Myocyte (in vitro differentiated cells): ENCODE data around the gene FN3KRP. TPM values are rescaled to one million over a fixed set of nuclear protein-coding genes. Genes with fewer than 3 reads are reported as not detected.
A peak's percentile ranks its signal among the peaks of the same experiment; 100 is the strongest.

Experiments used
- DNase-seq: peaks from one replicate; pipeline ENCODE4 v3.0.0-alpha.2; 2012; ENCODE audit warnings: low read depth
- total RNA-seq: library from RNA; depleted of rRNA; stranded (reverse); fragments of >200 nt; gene quantifications from 2 replicates; pipeline ENCODE4 v1.2.3, GENCODE V29; 2014

The FN3KRP gene
- total RNA-seq, 1 donor from 2014 or later, result 17.8 TPM

DNA sequence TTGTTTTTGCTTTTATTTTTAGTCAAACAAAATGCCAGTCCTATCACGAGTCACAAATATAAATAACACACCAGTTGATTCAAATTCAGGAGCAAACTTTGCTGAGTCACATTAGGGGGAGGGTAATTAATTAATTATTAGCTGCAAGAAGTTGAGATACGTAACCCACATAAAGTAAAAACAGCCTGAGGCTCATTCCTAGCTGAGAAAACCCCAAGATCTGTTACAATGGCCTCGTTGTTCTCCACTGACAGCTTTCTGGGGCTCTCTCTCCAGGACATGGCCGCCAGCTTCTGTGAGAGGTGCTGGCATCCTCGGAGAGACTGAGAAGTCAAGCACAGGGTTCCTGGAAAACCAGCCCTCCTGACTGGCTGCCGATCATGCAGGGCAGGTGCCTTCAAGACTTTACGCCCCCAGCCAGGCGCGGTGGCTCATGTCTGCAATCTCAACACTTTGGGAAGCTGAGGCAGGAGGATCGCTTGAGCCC lies 29.1 kb upstream of the FN3KRP start:
- no peak for DNase-seq

DNA sequence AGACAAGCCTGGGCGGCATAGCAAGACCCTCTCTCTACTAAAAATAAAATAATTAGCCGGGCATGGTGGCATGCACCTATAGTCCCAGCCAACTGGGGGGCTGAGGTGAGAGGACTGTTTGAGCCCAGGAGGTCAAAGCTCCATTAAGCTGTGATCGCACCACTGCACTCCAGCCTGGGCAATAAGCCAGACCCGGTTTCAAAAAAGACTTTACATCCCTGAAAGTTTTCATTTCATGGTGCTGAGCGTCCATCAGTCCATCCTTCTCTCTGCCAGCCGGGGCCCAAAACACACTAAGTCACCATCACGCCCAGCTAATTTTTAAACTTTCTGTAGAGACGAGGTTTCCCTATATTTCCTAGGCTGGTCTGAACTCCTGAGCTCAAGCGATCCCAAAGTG lies 28.6 kb upstream of the FN3KRP start:
- DNase-seq, result no peak

DNA sequence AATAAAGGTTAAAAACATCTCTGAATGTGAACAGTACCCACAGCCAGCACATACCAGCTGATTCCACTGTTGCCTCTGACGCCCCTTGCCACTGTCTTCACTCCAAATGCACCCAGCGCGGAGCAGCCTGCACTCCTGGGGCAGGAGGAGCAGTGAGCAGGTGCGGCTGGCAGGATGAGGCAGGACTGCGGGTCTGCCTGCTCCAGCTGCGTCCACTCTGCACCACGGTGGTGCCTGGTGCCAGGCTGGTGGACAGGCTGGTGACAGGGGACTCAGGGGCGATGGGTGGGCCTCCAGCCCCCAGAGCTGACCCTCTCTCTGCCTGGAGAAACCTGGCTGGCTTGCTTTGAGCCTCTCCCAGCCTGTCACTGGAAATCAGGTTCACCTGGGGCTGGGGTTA lies 27.4 kb upstream of the FN3KRP start:
- DNase-seq, result no peak

DNA sequence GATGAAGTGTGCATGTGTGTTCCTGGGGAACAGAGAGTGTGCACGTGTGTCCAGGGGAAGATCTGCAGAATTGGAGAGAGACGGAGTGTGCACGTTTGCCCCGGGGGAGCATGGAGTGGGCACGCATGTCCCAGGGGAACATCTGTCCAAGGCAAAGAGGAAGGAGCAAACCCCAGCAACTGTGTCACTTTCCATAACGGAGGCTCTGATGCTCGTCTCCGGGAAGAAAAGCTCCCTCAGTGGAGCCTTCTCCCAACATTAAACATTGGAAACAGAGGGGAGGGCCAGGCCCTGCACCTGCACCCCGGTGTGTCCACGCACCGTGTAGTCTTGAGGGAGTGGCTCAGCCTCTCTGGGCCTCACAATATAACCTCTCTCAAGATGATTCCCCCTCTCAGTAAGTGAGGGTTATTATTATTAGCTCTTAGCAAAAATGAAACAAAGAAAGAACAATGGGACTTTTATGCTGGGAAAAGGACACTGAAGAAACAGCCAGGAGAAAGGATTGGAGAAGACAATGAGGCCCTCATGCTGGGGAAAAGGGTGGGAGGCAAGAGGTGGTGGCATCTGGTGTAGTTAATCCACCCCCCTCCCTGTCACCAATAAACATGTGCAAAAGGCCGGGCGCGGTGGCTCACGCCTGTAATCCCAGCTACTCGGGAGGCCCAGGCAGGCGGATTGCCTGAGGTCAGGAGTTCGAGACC lies 25.6 kb upstream of the FN3KRP start:
- DNase-seq, result no peak

DNA sequence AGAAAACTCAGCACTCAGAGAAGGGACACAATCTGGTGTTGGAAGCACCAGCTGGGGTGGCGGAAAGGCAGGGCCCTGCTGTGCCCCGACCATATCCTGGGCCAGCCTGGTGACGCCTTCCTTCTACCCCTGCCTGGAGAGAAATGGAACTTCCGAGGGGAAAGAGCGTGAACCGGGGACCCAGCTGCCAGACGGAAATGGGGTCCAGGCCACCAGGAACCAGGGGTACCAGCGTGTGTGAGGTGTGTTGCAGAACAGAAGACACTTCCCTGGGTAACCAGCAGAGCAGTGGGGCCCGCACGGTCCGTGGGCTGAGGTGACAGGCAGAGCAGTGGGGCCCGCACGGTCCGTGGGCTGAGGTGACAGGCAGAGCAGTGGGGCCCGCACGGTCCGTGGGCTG lies 24.8 kb upstream of the FN3KRP start:
- no peak for DNase-seq

DNA sequence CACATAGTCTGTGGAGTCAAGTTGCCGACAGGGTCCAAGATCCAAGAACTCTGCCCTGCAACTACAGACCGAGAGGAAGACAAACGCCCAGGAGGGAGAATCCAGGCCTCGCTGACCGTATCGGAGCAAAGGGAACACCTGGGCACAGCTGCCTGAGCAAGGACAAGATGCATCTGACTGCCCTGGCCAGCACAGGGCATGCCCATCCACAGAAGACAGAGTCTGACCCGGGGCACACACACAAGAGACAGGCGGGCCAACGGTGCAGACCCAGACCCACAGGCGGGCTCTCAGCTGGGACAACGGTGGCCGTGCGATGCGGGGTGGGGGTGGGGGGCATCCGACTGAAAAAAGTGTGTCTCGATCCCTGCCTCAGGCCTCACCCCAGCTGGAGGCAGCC lies 24.2 kb upstream of the FN3KRP start:
- DNase-seq, result no peak

DNA sequence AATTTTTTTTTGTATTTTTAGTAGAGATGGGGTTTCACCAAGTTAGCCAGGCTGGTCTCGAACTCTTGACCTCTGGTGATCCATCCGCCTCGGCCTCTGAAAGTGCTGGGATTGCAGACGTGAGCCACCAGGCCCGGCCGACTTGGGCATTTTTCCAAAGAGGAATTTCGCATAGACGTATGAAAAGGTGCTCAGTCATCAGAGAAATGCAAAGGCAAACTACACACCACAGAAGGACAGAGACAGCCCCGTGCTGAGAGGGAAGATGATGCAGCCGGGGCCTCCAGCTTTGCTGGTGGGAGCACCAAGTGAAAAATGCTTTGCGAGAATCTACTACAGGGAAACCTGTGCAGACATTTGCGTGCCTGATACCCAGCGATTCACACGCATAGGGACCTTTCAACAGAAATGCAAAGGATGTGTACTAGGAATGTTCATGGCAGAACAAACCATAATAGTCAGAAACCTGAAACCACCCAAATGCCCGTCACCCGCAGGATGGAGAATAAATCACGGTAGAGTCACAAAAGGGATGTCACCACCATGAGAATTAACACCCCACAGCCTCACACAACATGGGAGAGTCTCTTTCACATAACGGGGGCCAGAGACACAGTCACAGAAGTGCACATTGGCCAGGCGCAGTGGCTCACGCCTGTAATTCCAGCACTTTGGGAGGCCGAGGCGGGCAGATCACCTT lies 23.2 kb upstream of the FN3KRP start:
- DNase-seq, result no peak

DNA sequence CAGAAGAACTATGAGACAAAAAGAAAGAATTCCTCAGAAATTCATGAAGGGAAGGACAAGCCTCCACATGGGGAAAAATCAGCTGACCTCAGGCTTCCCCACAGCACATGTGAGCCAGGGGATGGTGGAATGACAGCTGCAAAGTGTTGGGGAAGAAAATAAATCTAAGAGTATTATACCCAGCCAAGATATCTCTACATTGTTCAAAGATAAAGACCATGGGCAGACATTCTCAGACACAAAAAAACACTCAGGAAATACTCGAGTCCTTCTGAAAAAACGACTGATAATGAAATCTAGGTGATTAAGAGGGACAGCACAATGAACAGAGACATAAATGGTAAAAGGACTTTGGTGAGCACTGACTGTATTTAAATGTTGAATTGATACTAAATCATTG lies 21.9 kb upstream of the FN3KRP start:
- no peak for DNase-seq

DNA sequence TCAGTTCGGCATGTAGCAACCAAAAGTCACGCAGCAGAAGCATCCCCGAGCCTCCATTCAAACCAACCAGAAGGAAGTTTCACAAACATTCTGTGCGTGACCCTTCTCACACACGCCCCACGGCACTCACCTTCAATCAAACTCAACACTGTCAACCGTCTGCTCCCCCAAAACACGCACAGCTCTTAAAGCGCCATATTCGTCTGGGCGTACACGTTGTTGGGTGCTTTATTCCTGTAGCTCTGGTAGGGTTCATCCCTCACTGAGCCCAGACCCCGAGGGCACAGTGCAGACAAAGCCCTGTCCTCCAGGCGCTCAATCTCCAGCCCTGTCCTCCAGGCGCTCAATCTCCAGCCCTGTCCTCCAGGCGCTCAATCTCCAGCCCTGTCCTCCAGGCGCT lies 20.2 kb upstream of the FN3KRP start:
- DNase-seq, result no peak

DNA sequence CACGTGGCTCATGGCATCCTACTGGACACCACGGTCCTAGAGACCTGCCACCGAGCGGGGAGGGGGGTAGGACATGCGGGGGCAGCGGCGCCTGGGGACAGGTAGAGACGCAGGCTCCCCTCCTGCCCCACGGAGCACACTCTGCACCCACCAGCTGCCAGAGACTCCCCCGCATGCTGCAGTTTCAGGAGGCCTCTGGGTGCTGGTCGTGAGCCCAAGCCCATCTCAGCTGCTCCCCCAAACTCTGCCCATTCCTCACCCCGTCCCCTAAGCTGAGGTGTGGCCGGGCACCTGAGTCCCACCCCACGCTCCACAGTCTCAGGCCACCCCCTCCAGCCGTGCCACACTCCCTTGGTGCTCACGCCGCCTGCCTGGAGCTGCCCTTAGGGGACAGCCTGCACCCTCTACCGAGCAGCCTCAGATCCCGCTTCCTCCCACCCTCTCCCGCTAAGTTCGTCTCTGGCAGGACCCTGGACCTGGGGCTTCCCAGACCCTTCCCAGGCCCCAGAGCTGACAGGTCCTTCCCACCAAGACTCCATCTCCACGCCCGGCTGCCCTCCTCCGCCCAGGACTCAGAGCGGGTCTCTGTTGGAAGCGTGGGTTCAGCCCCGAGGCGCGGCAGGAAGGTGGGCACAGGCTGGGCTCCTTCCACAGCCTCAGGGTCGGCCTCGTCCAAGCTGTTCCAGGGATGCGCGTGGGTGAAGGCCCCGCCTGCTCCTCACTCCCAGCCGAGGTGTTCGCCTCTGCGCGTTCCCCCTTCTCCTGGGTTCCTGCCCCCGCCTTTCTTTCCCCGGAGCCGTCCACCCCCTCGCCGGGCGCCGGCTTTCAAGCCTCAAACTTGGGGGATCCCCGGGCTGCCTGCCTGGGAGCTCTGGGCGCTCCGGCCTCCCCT lies 19.3 kb upstream of the FN3KRP start:
- no peak for DNase-seq

DNA sequence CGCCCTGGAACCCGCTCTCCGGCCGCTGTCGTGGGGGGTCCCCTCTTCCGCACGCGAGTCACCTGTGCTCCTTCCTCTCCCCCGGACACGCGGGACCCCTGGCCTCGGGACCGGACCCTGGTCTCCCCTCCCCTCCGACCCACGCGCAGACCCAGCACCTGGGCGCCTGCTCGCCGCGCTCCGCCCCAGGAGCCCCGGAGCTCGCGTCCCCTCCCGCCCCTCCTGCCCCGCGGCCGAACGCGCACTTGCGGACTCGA lies 18.8 kb upstream of the FN3KRP start:
- no peak for DNase-seq

DNA sequence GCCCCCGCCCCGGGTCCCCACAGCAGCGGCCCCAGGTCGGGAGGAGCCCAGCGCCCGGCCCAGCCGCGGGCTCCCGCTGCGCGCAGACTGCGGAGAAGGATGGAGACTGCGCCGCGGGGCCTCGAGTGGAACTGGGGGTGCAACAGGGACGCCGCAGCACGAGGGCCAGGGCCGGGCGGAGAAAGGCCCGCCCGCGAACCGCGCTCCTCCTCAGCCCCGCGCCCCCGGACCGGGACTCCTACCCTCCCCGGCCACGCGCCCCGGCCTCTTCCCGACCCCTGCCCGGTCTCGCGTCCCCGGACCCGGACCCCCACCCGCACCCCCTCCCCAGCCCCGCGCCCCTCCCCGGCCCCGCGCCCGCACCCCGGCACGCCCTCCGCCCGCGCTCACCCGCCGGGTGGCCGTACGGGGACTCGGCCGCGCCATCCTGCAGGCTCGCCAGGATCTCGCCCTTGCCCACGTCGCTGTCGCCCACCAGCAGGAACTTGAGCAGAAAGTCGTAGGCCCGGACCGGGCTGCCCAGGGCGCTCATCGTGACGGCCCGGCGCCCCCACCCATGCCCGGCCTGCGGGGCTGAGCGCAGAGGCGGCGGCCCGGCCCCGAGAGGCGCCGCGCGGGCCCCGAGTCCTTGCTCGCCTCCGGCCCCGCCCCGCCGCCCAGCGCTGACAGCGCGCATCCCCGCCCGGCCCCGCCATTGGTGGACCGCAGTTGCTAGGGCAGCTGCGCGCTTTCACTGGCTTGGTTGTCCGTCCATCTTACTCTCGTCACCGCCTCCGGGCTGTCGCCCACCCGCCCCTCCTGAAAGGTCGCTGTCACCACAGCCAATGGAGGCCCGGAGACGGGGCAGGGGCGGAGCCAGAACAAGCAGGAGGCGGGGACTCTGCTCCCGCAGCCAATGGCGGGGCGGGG lies 18.2 kb upstream of the FN3KRP start, which contains the start of gene RAB40B:
Gene RAB40B (minus strand): TSS at position 634 of the 909 bp plus-strand sequence. CDS start 102 bp downstream, at position 532.
- peak; percentile 98 for DNase-seq

DNA sequence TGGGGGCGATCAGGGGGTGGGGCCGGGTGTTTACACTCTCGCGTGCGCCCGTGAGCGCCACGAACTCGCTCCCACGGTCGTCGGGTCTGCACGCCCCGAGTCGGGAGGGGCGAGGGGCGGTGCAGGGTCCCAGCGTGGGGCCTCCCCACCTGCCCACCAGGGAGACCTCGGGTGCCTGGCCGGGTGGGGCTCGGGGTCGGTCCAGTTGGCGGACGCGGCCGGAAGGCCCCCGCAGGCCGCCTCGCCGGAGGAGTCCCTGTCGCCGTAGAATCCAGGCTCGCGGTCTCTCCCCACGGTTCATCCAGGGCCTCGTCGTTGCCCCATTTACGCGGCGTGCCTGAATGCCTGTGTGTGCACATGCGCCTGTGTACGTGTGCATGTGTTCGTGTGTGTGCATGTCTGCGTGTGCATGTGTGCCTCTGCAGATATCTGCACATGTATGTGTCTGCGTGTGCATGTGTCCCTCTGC lies 17.5 kb upstream of the FN3KRP start:
- DNase-seq, result no peak

DNA sequence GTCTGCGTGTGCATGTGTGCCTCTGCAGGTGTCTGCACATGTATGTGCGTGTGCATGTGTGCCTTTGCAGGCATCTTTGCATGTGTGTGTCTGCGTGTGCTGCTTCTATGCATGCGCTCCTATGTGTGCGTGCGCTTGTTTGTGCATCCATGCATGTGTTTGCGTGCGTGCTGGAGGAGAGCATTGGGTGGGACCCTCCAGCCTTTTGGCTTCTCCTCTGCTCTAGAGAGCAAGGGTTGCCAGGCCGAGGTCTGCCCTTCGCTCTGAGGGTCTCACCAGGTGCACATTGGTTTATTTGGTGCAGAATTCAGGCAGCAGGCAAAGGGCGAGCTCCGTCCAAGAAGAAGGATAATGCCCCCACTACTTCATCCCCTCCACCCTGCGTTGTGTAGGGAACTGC lies 17.0 kb upstream of the FN3KRP start:
- no peak for DNase-seq

DNA sequence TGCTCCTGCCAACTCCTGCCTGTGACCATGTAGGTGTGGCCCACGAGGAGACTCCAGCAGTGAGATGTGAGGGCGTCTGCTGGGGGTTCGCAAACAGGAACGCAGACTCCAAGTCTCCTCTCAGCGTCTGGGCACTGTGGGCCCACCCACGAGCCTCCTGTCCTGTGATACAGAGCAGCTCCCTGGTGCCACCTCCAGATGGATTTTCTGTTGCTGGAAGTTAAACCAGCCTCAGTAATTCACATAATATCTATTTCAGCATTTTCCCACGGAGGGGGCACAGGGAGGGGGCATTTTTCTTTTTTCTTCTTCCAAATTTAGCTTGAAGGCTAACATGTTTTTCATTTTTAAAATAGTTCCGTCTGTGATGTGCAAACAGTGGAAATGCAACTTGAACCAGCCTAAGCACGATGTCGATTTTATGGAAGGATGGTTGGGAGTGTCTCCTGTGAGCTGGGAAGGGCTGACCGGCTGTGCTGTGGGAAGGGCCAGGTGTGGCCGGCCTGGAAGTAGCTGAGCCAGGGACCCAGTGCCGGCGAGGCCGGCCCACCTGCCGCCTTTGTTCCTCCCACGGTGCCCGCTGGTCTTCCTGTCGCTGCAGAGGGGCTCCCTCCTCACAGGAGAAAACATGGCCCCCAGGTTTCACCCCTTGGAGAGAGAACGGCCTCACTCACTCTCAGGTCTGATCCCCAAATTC lies 14.1 kb upstream of the FN3KRP start:
- DNase-seq, result no peak

DNA sequence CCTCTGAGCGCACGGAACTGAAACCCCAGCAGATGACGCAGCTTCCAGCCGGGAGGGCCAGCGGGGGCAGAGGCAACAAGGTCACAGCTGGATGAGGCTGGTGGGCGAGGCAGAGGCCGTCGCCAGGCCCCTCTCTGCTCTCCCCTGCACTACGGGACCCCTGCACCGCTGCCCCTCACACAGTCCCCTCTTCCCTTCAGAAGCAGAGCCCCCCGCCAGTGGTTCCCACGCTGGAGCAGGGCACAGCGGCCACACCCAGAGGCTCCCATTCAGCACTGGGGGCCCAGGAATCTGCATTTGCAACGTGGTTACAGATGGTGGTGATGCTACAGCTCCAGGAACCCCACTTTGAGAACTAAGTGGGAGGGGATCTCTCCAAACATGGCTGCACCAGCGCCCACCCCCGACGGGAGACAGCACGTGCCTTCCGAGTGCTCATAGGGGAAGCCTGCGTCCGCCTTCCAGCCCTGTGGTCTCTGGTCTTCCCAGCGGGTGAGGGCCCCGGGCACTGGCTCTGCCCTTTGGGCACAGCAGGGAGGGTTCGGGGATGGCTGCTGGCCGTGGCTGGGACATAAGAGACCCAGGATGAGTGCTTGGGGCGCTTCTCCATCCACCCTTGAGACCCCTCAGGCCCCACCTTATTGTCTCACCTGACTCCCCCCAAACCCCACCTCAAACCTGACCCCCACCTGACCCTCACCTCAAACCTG lies 13.3 kb upstream of the FN3KRP start:
- no peak for DNase-seq

DNA sequence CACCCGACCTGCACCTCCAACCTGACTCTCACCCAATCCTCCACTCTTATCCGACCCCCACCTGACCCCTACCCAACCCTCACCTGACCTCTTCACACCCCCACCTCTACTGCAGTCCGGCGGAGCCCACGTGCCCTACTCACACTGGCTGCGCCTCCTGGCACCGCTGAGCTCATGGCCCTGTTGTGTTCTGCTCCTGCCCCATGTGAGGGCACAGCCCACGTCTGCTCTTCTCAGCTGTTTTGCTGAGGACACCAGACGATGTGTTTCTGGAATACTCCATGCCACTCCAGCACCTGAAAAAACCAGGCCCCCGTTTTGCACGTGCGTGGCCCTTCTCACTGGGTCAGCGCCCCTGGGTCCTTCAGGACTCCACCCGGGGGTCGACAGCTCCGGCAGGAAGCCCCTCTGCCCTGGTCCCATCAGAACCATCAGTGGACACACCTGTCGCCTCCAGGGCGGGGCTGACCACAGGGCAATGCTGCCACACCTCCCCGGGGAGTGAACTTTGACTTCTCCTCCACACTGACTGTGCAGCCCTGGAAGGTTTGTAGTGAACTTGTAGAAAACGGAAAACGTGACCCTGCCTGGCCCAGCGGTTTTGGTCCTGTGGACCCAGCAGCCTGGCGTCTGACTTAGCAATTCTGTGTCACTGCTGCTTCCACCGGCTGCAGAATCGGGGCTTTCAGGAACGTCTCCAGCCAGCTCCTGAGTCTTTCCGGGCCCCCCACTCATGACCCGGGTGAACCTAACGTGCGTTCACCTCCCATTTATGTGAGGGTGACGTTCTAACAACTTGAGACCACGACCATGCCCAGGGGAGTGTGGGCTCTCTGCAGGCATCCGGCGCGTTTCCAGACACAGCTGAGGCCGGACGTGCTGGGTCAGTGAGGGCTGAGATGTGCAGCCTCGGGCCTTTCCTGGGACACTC lies 12.3 kb upstream of the FN3KRP start:
- no peak for DNase-seq

DNA sequence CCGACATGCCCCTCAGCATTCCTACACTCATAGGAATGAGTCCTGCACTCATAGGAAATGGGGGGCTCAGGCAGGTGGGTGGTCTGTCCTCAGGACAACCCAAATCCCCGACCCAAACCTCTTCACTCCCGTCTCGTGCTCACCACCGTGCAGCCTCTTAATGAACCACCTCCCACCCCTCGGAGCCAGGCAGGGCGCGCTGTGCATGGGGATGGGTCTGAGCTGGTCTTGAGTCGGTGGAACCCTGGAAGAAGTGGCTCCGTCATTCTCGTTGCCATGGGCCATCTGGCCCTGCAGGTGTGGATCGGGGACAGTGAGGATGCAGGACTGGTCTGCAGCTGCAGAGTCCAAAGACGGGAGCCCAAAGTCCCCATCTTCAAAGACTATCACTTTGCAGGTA lies 11.6 kb upstream of the FN3KRP start:
- no peak for DNase-seq

DNA sequence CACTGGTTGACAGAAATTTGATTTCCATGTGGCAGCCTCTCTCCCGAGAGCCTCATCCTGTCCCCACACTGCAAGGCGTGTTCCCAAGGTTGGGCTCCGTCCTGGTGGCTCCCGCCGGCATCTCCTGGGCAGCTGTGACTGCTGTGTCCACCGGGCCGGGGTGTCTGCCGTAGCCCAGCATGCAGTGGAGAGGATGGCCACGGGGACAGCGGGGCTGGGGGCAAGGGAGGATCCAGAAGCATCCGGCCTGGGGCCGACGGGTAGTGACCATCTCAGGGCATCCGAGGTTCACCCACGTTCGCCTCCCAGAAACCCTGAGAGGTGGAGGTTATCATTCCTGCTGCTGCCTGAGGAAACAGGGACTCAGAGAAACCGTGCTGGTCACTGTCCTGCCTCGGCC lies 10.8 kb upstream of the FN3KRP start:
- DNase-seq, result no peak
